AG09309 (cell line): ENCODE results near the gene COMMD7.
A peak's percentile ranks its signal among the peaks of the same experiment; 100 is the strongest.

ENCODE experiments used
- DNase-seq: peaks from one replicate; pipeline ENCODE4 v3.0.0-alpha.2; 2010; ENCODE audit warnings: low read depth
- H3K4me3 ChIP-seq: 2 replicates; pipeline ENCODE4 v1.5.1; 2011; ENCODE audit warnings: mild to moderate bottlenecking, low read depth, low read length, moderate library complexity; ENCODE audit not compliant: control insufficient read depth
- TF ChIP-seq, protein P1 (sequence below): IDR thresholded peaks from 2 replicates; pipeline ENCODE4 v1.5.1; 2011; ENCODE audit warnings: mild to moderate bottlenecking, low read depth, low read length, inconsistent platforms; ENCODE audit not compliant: insufficient read depth, control insufficient read depth; ENCODE audit errors: missing control alignments

The COMMD7 gene

GRCh38 chr20:32756156-32756555, 12.9 kb upstream of the COMMD7 start:
- TF ChIP-seq, protein P1, sequence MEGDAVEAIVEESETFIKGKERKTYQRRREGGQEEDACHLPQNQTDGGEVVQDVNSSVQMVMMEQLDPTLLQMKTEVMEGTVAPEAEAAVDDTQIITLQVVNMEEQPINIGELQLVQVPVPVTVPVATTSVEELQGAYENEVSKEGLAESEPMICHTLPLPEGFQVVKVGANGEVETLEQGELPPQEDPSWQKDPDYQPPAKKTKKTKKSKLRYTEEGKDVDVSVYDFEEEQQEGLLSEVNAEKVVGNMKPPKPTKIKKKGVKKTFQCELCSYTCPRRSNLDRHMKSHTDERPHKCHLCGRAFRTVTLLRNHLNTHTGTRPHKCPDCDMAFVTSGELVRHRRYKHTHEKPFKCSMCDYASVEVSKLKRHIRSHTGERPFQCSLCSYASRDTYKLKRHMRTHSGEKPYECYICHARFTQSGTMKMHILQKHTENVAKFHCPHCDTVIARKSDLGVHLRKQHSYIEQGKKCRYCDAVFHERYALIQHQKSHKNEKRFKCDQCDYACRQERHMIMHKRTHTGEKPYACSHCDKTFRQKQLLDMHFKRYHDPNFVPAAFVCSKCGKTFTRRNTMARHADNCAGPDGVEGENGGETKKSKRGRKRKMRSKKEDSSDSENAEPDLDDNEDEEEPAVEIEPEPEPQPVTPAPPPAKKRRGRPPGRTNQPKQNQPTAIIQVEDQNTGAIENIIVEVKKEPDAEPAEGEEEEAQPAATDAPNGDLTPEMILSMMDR = no peak
- no peak for DNase-seq
- H3K4me3 ChIP-seq = no peak overlapping the region

GRCh38 chr20:32753731-32754130, 10.5 kb upstream of the COMMD7 start:
- no peak for DNase-seq
- TF ChIP-seq, protein P1 = no peak
- no peak overlapping the region for H3K4me3 ChIP-seq

DNA sequence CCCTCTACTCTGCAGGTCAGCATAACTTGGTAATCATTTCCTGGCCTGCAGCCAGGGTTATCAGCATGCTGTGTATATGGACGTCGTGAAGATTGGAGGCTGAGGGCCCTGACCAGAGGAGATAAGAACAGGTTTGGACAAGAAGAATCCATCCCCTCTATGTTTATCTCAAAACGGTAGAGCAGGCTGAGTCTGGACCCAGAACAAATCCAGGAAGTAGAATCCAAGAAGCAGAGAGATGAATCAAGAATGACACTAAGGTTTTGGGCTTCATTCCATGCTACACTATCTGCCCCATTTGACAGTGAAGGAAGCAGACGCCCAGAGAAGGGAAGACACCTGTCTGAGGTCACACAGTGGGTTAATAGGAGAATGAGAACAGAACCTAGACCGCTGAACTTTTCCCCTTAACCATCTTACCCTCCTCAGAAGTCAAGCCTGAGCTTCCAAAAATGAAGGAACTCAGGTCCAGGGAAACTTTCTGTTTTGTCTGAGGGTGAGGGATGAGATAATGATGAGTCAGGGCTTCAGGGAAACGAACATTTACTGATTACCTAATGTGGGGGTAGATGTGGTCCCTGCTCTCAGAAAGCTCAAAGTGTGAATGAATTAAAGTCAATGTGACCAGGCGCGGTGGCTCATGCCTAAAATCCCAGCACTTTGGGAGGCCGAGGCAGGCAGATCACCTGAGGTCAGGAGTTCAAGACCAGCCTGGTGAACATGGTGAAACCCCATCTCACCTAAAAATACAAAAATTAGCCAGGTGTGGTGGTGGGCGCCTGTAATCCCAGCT, 9.4 kb upstream of the COMMD7 start:
- TF ChIP-seq, protein P1 = no peak
- peak; percentile 28 for DNase-seq
- no peak overlapping the region for H3K4me3 ChIP-seq

- DNase-seq = no peak
- H3K4me3 ChIP-seq = no peak overlapping the region
- TF ChIP-seq, protein P1 = no peak
Measured at GRCh38 chr20:32751702-32752457, 8.6 kb upstream of the COMMD7 start.

DNA sequence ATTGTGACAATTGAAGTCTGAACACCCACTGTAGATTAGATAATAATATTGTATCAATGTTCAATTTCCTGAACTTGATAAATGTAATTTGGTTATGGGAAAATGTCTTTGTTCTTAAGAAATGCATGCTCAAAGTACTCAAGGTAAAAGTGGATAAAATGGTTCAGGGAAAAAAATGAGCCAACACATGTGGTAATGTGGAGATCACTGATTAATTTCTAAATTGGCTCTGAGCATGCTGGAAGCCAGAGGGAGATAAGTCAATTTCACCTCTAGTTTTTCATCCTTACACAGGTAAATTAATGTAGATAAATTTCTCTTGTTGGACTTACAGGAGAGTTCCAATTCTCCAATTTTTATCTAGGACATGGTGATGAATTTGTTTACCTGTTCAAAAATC, 8.0 kb upstream of the COMMD7 start:
- no peak overlapping the region for H3K4me3 ChIP-seq
- TF ChIP-seq, protein P1 = no peak
- DNase-seq = no peak

- no peak for DNase-seq
- no peak overlapping the region for H3K4me3 ChIP-seq
- TF ChIP-seq, protein P1 = no peak
Measured at GRCh38 chr20:32749914-32750637, 6.8 kb upstream of the COMMD7 start.
